GM12878 (cell line): ENCODE measurements around the gene PLIN3. TPM values are rescaled to one million over a fixed set of nuclear protein-coding genes. Genes with fewer than 3 reads are reported as not detected.

Experiments
- ATAC-seq: fragments of 200-7000 bp; cut with Tn5 transposase; 3 replicates; pipeline ENCODE4 v1.9.1; 2020; ENCODE audit warnings: mild to moderate bottlenecking, moderate library complexity
- BruUV-seq: library from RNA; stranded (reverse); fragments of 400-500 nt; replicated peaks from 2 replicates; lab custom pipeline; 2021; lab: Mats Ljungman, UMichigan
- CTCF ChIA-PET: fragments of 300-600 bp; sonication (Branson Sonifier 250); formaldehyde crosslinking; extraction: SDS; loops from one replicate; lab custom pipeline; 2021; ENCODE audit warnings: inconsistent platforms; lab: Yijun Ruan, JAX
- POLR2A ChIA-PET: fragments of 350-600 bp; formaldehyde crosslinking; extraction: SDS; loops from one replicate; lab custom pipeline; 2021; ENCODE audit warnings: inconsistent platforms; lab: Charles Lee
- RAD21 ChIA-PET: fragments of 300-600 bp; sonication (Branson Sonifier 250); formaldehyde crosslinking; loops from one replicate; lab custom pipeline; 2023; ENCODE audit warnings: antibody characterized with exemption; ENCODE audit not compliant: unreplicated experiment; lab: Charles Lee
- SMC1A ChIA-PET: fragments of 300-600 bp; sonication (Branson Sonifier 250); formaldehyde crosslinking; loops from one replicate; lab custom pipeline; 2023; ENCODE audit not compliant: unreplicated experiment, uncharacterized antibody; lab: Charles Lee
- DNase-seq: peaks from one replicate; pipeline ENCODE4 v3.0.0-alpha.2; 2011; ENCODE audit warnings: low read depth, low spot score
- FAIRE-seq: peaks from 3 replicates; lab custom pipeline; 2011; peaks lifted over from hg19 to GRCh38; lab: Jason Lieb, UNC
- H2AFZ ChIP-seq: 2 replicates; pipeline ENCODE4 v1.6.0; 2011; ENCODE audit warnings: low read depth, low read length, control low read depth; ENCODE audit not compliant: control insufficient read depth
- H3K27ac ChIP-seq: 2 replicates; pipeline ENCODE4 v1.5.1; 2011; ENCODE audit warnings: control low read depth; ENCODE audit not compliant: control insufficient read depth, insufficient read depth
- H3K27me3 ChIP-seq, 2 experiments: replicated peaks in 1 of 2; 2 replicates each; pipeline versions ENCODE4 v1.6.0 to v1.6.1; 2011; ENCODE audit warnings: low read length in 1 of 2; ENCODE audit not compliant: control insufficient read depth in 2 of 2, insufficient read depth in 2 of 2
- H3K36me3 ChIP-seq, 2 experiments: 2 replicates each; pipeline ENCODE4 v1.5.1; 2011; ENCODE audit warnings: low read length in 1 of 2; ENCODE audit not compliant: control insufficient read depth in 2 of 2, insufficient read depth in 2 of 2
- H3K4me1 ChIP-seq: 2 replicates; pipeline ENCODE4 v1.6.1; 2011; ENCODE audit warnings: mild to moderate bottlenecking, low read length, moderate library complexity, mixed read lengths; ENCODE audit not compliant: control insufficient read depth, insufficient read depth
- H3K4me2 ChIP-seq: 2 replicates; pipeline ENCODE4 v1.6.0; 2011; ENCODE audit warnings: control low read depth; ENCODE audit not compliant: control insufficient read depth, insufficient read depth
- H3K4me3 ChIP-seq: fragments of 200-600 bp; sonication (generic); 2 replicates; pipeline ENCODE4 v1.5.1; 2016
- H3K79me2 ChIP-seq: 2 replicates; pipeline ENCODE4 v1.6.0; 2011; ENCODE audit warnings: low read length; ENCODE audit not compliant: control insufficient read depth, insufficient read depth
- H3K9ac ChIP-seq: 2 replicates; pipeline ENCODE4 v1.8.0; 2011; ENCODE audit warnings: low read length, control low read depth, mixed read lengths; ENCODE audit not compliant: control insufficient read depth, insufficient read depth
- H3K9me3 ChIP-seq: replicated peaks from 3 replicates; pipeline ENCODE4 v1.5.1; 2011; ENCODE audit warnings: mild to moderate bottlenecking, low read length; ENCODE audit not compliant: control insufficient read depth, insufficient read depth
- H4K20me1 ChIP-seq: 2 replicates; pipeline ENCODE4 v1.6.0; 2011; ENCODE audit not compliant: control insufficient read depth, insufficient read depth
- CEBPB ChIP-seq, 2 experiments: fragments of 150-350 bp in 1 of 2; IDR thresholded peaks; 2 replicates each; pipeline ENCODE4 v1.6.1; 2012 to 2014; ENCODE audit warnings: low read depth in 2 of 2, low read length in 2 of 2, borderline replicate concordance in 1 of 2, inconsistent platforms in 1 of 2
- FOXM1 ChIP-seq: IDR thresholded peaks from 2 replicates; pipeline ENCODE4 v1.6.1; 2012; ENCODE audit warnings: low read depth, mild to moderate bottlenecking, inconsistent platforms, low read length, moderate library complexity
- JUNB ChIP-seq: IDR thresholded peaks from 2 replicates; pipeline ENCODE4 v1.6.1; 2016; ENCODE audit warnings: antibody characterized with exemption, mild to moderate bottlenecking
- POLR2A ChIP-seq: IDR thresholded peaks from 2 replicates; pipeline ENCODE4 v1.6.1; 2011; ENCODE audit warnings: low read depth, mild to moderate bottlenecking, low read length
- SMARCA5 ChIP-seq: fragments of 450-650 bp; IDR thresholded peaks from 2 replicates; pipeline ENCODE4 v1.6.1; 2017; ENCODE audit warnings: mild to moderate bottlenecking
- ZNF274 ChIP-seq: IDR thresholded peaks from one replicate; pipeline ENCODE4 v1.8.0; 2011; ENCODE audit not compliant: insufficient read length, insufficient read depth
- WGBS: methylation state at CpG from one replicate; pipeline ENCODE4 v1.1.6; 2016; ENCODE audit warnings: low lambda C conversion rate; ENCODE audit not compliant: insufficient replicate concordance, insufficient coverage; ENCODE audit errors: missing lambda C conversion rate; 5-methylcytosine and 5-hydroxymethylcytosine counted together
- in situ Hi-C: fragments of 300-500 bp; cut with MboI; formaldehyde crosslinking; loops from 9 replicates; pipeline ENCODE4 v1.14.3; 2018; ENCODE audit warnings: mixed read lengths
- intact Hi-C: fragments of 100-400 bp; cut with micrococcal nuclease; formaldehyde crosslinking; loops from one replicate; pipeline ENCODE4 v1.14.2; 2022; ENCODE audit not compliant: unreplicated experiment
- polyA plus RNA-seq, 11 experiments: library from polyadenylated mRNA; depleted of rRNA in 4 of 11; unstranded in 6 of 11; stranded (reverse) in 5 of 11; fragments of >200 nt; fragmentation: Nextera tagmentation in 4 of 11; fragmentation: Illumina TruSeq in 1 of 11; extraction: Ambion mirVana in 4 of 11; extraction: Trizol in 1 of 11; gene quantifications; 1 replicate in 1 of 11; 2 replicates in 10 of 11; pipeline versions ENCODE4 v1.2.1 to v1.2.3, GENCODE V29; 2011 to 2016; ENCODE audit warnings: inconsistent platforms in 2 of 11, missing spikeins in 2 of 11, low read depth in 1 of 11
- total RNA-seq, 4 experiments: library from RNA; depleted of rRNA in 3 of 4; stranded (reverse); fragments of >200 nt in 3 of 4; fragmentation: Illumina TruSeq in 1 of 4; extraction: Trizol in 1 of 4; gene quantifications; 2 replicates each; pipeline versions ENCODE4 v1.2.1 to v1.2.3, GENCODE V29; 2013 to 2021
- TF ChIP-seq, protein P1 (sequence below): fragments of 450-650 bp; IDR thresholded peaks from 2 replicates; pipeline ENCODE4 v1.6.1; 2017; ENCODE audit warnings: borderline replicate concordance

Gene PLIN3
- total and polyA plus RNA-seq, 10 of the 15 experiments (the other 5 are each of a cell fraction or from before 2014, with no cell fraction given): 7.7 to 71.4 (median 66.8) TPM

DNA sequence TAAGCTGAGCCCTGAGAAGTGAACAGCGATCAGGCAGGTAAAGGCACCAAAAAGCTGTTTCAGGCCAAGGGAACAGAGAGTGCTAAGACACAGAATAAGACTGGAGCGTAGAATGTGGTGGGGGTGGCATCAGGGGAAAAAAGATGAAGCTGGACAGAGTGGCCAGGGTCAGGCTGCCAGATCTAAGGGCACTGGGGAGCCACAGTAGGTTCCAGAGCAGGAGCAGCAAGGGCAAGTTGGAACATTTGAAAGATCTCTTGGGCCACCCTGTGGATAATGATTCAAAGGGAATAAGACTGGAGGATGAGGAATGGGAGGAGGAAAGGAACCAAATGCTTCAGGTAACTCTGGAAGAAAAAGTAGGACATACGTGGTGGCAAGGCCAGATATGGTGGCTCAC, 6.5 kb upstream of the PLIN3 start:
- ChIA-PET SMC1A (interaction anchor here (1.1 to 5.6 kb wide), 3 partner anchors 38 to 156 kb away, joined by 3 to 49 read pairs (median 3); no protein-coding TSS in a partner anchor), POLR2A (no interaction called here), CTCF (interaction anchor here (0.8 to 11.0 kb wide), 5 partner anchors 39 to 271 kb away, joined by 3 to 171 read pairs (median 3); no protein-coding TSS in a partner anchor), RAD21 (interaction anchor here (1.3 to 8.5 kb wide), 2 partner anchors 39 to 157 kb away, joined by 9 to 79 read pairs; no protein-coding TSS in a partner anchor)
- no peak overlapping the region for H3K4me3 ChIP-seq
- H4K20me1 ChIP-seq: no peaks in the 10 kb centered on the region
- no peaks in the 10 kb centered on the region for H3K79me2 ChIP-seq
- H3K36me3 ChIP-seq: no peaks in the 10 kb centered on the region
- no peak overlapping the region for H3K27ac ChIP-seq
- no peak overlapping the region for H3K9ac ChIP-seq
- H3K4me1 ChIP-seq: peaks cover 6% of the 10 kb centered on the region
- TF ChIP-seq SMARCA5 (no peak), CEBPB (IDR thresholded peaks at IDR 0.05; ENCODE audit: borderline replicate concordance in 1 of 2, low read depth in 2 of 2, low read length in 2 of 2) (no peak), FOXM1 (no peak), ZNF274 (no peak), JUNB (no peak), POLR2A (no peak)
- TF ChIP-seq, protein P1, sequence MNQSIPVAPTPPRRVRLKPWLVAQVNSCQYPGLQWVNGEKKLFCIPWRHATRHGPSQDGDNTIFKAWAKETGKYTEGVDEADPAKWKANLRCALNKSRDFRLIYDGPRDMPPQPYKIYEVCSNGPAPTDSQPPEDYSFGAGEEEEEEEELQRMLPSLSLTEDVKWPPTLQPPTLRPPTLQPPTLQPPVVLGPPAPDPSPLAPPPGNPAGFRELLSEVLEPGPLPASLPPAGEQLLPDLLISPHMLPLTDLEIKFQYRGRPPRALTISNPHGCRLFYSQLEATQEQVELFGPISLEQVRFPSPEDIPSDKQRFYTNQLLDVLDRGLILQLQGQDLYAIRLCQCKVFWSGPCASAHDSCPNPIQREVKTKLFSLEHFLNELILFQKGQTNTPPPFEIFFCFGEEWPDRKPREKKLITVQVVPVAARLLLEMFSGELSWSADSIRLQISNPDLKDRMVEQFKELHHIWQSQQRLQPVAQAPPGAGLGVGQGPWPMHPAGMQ: no peak
- intact Hi-C loops: no loop called here
- H3K27me3 ChIP-seq: no peaks in the 10 kb centered on the region
- WGBS: 63% methylated on average over 3 of the region's 3 CpGs
- DNase-seq (no peak), FAIRE-seq (no peak), ATAC-seq (no peak)
- in situ Hi-C loops: loop anchor here (5.0 kb wide), 2 partner anchors 38 to 158 kb away; no protein-coding TSS in a partner anchor
- no peaks in the 10 kb centered on the region for H3K9me3 ChIP-seq
- BruUV-seq: no TSS peak
- no peak overlapping the region for H2AFZ ChIP-seq
- no peak overlapping the region for H3K4me2 ChIP-seq
